Glutamatergic neuron (in vitro differentiated cells): Measurements from ENCODE around the gene BRCC3. TPM values are rescaled to one million over a fixed set of nuclear protein-coding genes. Genes with fewer than 3 reads are reported as not detected.
A peak's percentile ranks its signal among the peaks of the same experiment; 100 is the strongest.

Experiments
- DNase-seq: peaks from one replicate; pipeline ENCODE4 v3.0.0; 2022
- H3K27ac Mint-ChIP-seq: one replicate; pipeline ENCODE4 v1.8.0; 2020; ENCODE audit warnings: mild to moderate bottlenecking, mixed read lengths, inconsistent platforms; ENCODE audit not compliant: unreplicated experiment
- H3K27me3 Mint-ChIP-seq: one replicate; pipeline ENCODE4 v1.8.0; 2020; ENCODE audit warnings: mild to moderate bottlenecking, moderate library complexity, mixed read lengths, inconsistent platforms; ENCODE audit not compliant: unreplicated experiment
- H3K36me3 Mint-ChIP-seq: one replicate; pipeline ENCODE4 v1.8.0; 2020; ENCODE audit warnings: mild to moderate bottlenecking, mixed read lengths, inconsistent platforms; ENCODE audit not compliant: unreplicated experiment
- H3K4me1 Mint-ChIP-seq: one replicate; pipeline ENCODE4 v1.8.0; 2020; ENCODE audit warnings: mild to moderate bottlenecking, low read depth, mixed read lengths, inconsistent platforms; ENCODE audit not compliant: unreplicated experiment
- H3K4me3 Mint-ChIP-seq: one replicate; pipeline ENCODE4 v1.8.0; 2020; ENCODE audit warnings: mild to moderate bottlenecking, mixed read lengths, inconsistent platforms; ENCODE audit not compliant: unreplicated experiment
- H3K9me3 Mint-ChIP-seq: one replicate; pipeline ENCODE4 v1.8.0; 2020; ENCODE audit warnings: mild to moderate bottlenecking, moderate library complexity, mixed read lengths, inconsistent platforms; ENCODE audit not compliant: unreplicated experiment
- long read RNA-seq: library from polyadenylated mRNA; unstranded; transcript quantifications from one replicate; pipeline ENCODE4 v2.0.0, GENCODE V29; 2020; ENCODE audit not compliant: unreplicated experiment
- total RNA-seq: library from RNA; stranded (reverse); fragmentation: NEBNext Ultra II Directional; extraction: Animal tissue kit (Norgen Biotek cat#: 25700); gene quantifications from one replicate; pipeline ENCODE4 v1.2.1, GENCODE V29; 2021; ENCODE audit not compliant: unreplicated experiment
- TF ChIP-seq, protein P1 (sequence below): fragments of 200-600 bp; sonication (generic); IDR thresholded peaks from one replicate; pipeline ENCODE4 v1.5.0; 2021; ENCODE audit not compliant: partially characterized antibody, unreplicated experiment

The BRCC3 gene
- total RNA-seq = 21.9 TPM
- long read RNA-seq, transcript BRCC3-208 (10 exons, 2,694 nt) = major isoform, 8 of 16 reads
- long read RNA-seq, partial matches to known transcripts = 0 of 16 reads
- long read RNA-seq, other reads (novel, unspliced or antisense) = 6 of 16 reads

DNA sequence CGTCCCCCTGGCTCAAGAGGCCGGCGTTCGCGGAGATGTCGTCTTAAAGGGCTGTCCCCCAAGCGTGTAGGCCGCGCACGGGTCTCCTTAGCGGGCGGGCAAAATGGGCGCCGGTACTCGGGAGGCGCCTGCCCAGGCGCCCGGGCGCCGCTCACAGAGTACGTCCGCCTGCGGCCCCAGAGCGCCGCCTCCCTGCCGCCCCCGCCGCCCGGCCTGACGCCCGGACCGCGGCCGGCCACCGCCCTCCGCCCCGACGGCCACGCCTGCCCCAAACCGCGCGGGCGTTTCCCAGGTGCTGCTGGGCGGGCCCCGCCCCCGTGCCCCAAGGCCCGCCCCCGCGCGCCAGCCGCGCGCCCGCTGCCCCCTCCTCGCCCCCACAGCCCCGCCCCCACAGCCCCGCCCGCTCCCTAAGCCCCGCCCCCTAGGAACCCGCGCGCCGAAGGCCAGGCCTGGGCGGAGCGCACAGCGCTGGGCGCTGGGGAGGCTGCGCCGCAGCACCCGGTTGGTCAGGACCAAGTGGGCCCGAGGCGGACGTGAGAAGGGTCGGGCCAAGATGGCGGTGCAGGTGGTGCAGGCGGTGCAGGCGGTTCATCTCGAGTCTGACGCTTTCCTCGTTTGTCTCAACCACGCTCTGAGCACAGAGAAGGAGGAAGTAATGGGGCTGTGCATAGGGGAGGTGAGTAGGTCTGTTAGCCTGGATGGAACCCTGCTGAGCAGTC, at the start of gene BRCC3, which contains the start of the genes CMC4 and MTCP1:
BRCC3 (plus strand) TSS at position 534 of the 719 bp plus-strand sequence; CDS start at position 554, 20 bp downstream.
CMC4 (minus strand) TSS at position 162 of the 719 bp plus-strand sequence. CDS start 7,113 bp downstream, outside the sequence.
MTCP1 (minus strand) TSS at position 162 of the 719 bp plus-strand sequence. CDS start 5,126 bp downstream, outside the sequence.
- peaks cover 2% of the 10 kb centered on the region for H3K9me3 Mint-ChIP-seq
- H3K27ac Mint-ChIP-seq = peak within 1 kb of the TSS; percentile 92
- H3K36me3 Mint-ChIP-seq = peaks cover 6% of the 10 kb centered on the region
- H3K4me3 Mint-ChIP-seq = peak within 1 kb of the TSS; percentile 89
- peak; percentile 75 for DNase-seq
- peaks cover 7% of the 10 kb centered on the region for H3K4me1 Mint-ChIP-seq
- H3K27me3 Mint-ChIP-seq = peaks cover 4% of the 10 kb centered on the region
- TF ChIP-seq, protein P1, sequence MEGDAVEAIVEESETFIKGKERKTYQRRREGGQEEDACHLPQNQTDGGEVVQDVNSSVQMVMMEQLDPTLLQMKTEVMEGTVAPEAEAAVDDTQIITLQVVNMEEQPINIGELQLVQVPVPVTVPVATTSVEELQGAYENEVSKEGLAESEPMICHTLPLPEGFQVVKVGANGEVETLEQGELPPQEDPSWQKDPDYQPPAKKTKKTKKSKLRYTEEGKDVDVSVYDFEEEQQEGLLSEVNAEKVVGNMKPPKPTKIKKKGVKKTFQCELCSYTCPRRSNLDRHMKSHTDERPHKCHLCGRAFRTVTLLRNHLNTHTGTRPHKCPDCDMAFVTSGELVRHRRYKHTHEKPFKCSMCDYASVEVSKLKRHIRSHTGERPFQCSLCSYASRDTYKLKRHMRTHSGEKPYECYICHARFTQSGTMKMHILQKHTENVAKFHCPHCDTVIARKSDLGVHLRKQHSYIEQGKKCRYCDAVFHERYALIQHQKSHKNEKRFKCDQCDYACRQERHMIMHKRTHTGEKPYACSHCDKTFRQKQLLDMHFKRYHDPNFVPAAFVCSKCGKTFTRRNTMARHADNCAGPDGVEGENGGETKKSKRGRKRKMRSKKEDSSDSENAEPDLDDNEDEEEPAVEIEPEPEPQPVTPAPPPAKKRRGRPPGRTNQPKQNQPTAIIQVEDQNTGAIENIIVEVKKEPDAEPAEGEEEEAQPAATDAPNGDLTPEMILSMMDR = no peak

DNA sequence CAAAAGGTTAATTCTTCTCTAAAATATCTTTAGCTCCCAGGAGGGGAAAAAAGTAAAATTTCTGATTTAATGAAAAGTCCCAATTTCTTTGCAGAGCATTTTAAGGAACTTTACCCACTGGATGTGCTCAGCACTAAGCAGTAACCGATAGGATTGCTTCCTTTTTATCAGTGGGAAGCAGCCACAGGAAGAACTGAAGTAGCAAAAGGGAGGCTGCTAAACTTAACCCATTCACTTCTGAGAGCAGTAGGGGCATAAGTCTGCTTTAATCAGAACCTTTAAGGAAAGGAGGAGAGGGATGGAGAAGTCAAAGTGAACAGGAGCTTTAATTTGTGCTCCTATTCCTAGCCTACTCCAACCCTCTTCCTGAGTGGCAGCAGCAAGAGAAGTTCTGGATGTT, 48.7 kb upstream of the BRCC3 start, which contains the start of gene F8:
F8 (minus strand) TSS at position 139 of the 400 bp plus-strand sequence. CDS start 171 bp downstream, outside the sequence.
- no peak for DNase-seq
- H3K4me1 Mint-ChIP-seq = no peaks in the 10 kb centered on the region
- H3K36me3 Mint-ChIP-seq = no peaks in the 10 kb centered on the region
- H3K4me3 Mint-ChIP-seq = no peak within 1 kb of the TSS
- H3K9me3 Mint-ChIP-seq = no peaks in the 10 kb centered on the region
- TF ChIP-seq, protein P1 = no peak
- no peak within 1 kb of the TSS for H3K27ac Mint-ChIP-seq
- peaks cover 4% of the 10 kb centered on the region for H3K27me3 Mint-ChIP-seq

DNA sequence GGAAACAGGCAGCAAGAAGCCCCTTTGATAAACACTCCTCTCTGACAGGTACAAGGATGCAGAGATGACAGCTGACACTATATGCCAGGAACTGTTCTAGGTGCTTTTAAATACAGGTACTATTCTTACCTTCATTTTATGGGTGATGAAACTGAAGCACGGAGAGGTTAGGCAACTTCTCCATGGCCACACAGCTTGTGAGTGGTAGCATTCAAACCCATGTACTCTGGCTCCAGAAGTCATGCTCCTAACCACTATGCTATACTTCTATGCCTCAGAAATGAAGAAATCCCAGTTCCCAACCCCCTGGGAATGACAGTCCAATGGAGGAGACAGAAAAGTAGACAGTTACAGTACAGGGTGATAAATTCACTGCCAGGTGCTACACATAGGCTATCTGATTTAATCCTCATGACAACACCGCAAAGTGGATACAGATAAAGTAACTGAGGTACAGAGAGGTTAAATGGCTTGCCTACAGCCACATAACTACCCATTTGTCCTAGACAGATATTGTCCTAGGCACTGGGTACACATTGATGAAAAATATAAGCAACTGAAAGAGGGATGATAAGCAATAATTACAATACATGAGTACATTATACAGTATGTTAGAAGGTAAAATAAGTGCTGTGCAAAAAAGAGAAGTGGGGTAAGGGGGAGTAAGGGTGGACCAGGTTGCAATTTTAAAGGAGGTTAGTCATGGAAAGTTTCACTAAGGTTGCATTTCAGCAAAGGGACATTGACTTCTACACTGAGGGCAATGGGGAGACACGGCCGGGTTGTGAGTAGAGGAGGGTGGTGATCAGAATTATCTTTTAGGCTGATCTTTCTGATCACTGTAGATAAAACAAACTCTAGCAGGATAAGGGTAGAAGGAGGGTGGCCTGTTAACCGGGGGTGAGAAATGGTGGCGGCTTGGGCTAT, 47.1 kb upstream of the BRCC3 start:
- peaks cover 5% of the 10 kb centered on the region for H3K4me1 Mint-ChIP-seq
- TF ChIP-seq, protein P1 = no peak

DNA sequence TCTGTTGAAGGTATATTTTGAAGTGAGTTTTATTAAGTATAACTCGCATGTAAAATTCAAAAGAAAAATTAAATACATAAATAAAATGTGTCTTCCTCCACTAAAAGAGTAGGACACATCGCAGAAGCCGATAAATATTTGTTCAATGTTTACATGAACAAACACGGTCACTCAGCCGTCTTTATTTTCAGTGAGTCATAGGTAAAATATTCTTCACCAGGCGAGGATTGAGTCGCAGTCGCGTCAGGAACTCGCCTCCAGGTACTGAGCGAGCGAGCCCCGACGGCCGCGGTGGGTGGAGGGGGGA, 44.9 kb upstream of the BRCC3 start:
- H3K9me3 Mint-ChIP-seq = no peaks in the 10 kb centered on the region
- peak overlapping the region; percentile 92 for H3K27ac Mint-ChIP-seq
- no peaks in the 10 kb centered on the region for H3K36me3 Mint-ChIP-seq
- H3K4me1 Mint-ChIP-seq = peaks cover 5% of the 10 kb centered on the region
- peak overlapping the region; percentile 85 for H3K4me3 Mint-ChIP-seq
- DNase-seq = no peak
- TF ChIP-seq, protein P1 = no peak
- peaks cover 4% of the 10 kb centered on the region for H3K27me3 Mint-ChIP-seq

More for the DNA sequence above, 47.1 kb upstream of the BRCC3 start:
- Mint-ChIP-seq H3K27ac (no peak overlapping the region), H3K36me3 (no peaks in the 10 kb centered on the region), H3K4me3 (no peak overlapping the region), H3K9me3 (no peaks in the 10 kb centered on the region), H3K27me3 (peaks cover 4% of the 10 kb centered on the region)
- DNase-seq = no peak
